Endothelial cell of umbilical vein (primary cell): Measurements from ENCODE around the gene CLDN15. TPM values are rescaled to one million over a fixed set of nuclear protein-coding genes. Genes with fewer than 3 reads are reported as not detected.

Source experiments
- BruUV-seq: library from RNA; stranded (reverse); fragments of 400-500 nt; replicated peaks from 2 replicates; lab custom pipeline; 2021; lab: Mats Ljungman, UMichigan
- CTCF ChIA-PET: fragments of 300-600, 350-600 bp; sonication (Branson Sonifier 250); formaldehyde crosslinking; loops from one replicate; lab custom pipeline; 2021; ENCODE audit warnings: antibody characterized with exemption, inconsistent platforms; lab: Charles Lee
- POLR2A ChIA-PET: fragments of 300-600, 350-600 bp; sonication (Branson Sonifier 250); formaldehyde crosslinking; loops from one replicate; lab custom pipeline; 2021; ENCODE audit warnings: antibody characterized with exemption, inconsistent platforms; lab: Charles Lee
- DNase-seq: peaks from one replicate; pipeline ENCODE4 v3.0.0-alpha.2; 2011; ENCODE audit warnings: low read depth, low spot score
- FAIRE-seq: peaks from 2 replicates; lab custom pipeline; 2011; peaks lifted over from hg19 to GRCh38; lab: Jason Lieb, UNC
- H2AFZ ChIP-seq: 2 replicates; pipeline ENCODE4 v1.6.0; 2012; ENCODE audit warnings: low read depth, low read length, control low read depth, inconsistent platforms
- H3K27ac ChIP-seq: 2 replicates; pipeline ENCODE4 v1.5.1; 2011; ENCODE audit warnings: low read depth, mild to moderate bottlenecking, control low read depth, low read length, moderate library complexity; ENCODE audit not compliant: insufficient read depth
- H3K27me3 ChIP-seq, 2 experiments: 2 replicates each; pipeline versions ENCODE4 v1.6.0 to v1.6.1; 2011; ENCODE audit warnings: low read length in 2 of 2, mixed read lengths in 1 of 2; ENCODE audit not compliant: control insufficient read depth in 2 of 2, insufficient read depth in 2 of 2
- H3K36me3 ChIP-seq, 2 experiments: 2 replicates in 1 of 2; 3 replicates in 1 of 2; pipeline ENCODE4 v1.5.1; 2011; ENCODE audit warnings: low read length in 2 of 2, mild to moderate bottlenecking in 1 of 2, moderate library complexity in 1 of 2; ENCODE audit not compliant: control insufficient read depth in 2 of 2, insufficient read depth in 2 of 2; ENCODE audit errors: extremely low read depth in 1 of 2
- H3K4me1 ChIP-seq: 3 replicates; pipeline ENCODE4 v1.5.1; 2011; ENCODE audit warnings: mild to moderate bottlenecking, low read length; ENCODE audit not compliant: control insufficient read depth, insufficient read depth; ENCODE audit errors: extremely low read depth
- H3K4me2 ChIP-seq: 2 replicates; pipeline ENCODE4 v1.6.1; 2011; ENCODE audit warnings: low read length, control low read depth, mixed read lengths; ENCODE audit not compliant: insufficient read depth
- H3K4me3 ChIP-seq, 3 experiments: fragments of 200-600 bp in 1 of 3; sonication (generic), shearing (Covaris generic) in 1 of 3; replicated peaks in 1 of 3; 2 replicates each; pipeline ENCODE4 v1.5.1; 2011 to 2016; ENCODE audit warnings: control low read depth in 3 of 3, low read length in 3 of 3, mild to moderate bottlenecking in 2 of 3, inconsistent platforms in 1 of 3, low read depth in 1 of 3, moderate library complexity in 1 of 3; ENCODE audit not compliant: insufficient read depth in 1 of 3
- H3K79me2 ChIP-seq: 2 replicates; pipeline ENCODE4 v1.6.0; 2012; ENCODE audit warnings: low read length, inconsistent platforms; ENCODE audit not compliant: control insufficient read depth, insufficient read depth
- H3K9ac ChIP-seq: replicated peaks from 2 replicates; pipeline ENCODE3; 2011; ENCODE audit warnings: low read length, control low read depth; ENCODE audit not compliant: insufficient read depth; ENCODE audit errors: extremely low read depth
- H3K9me1 ChIP-seq: replicated peaks from 3 replicates; pipeline ENCODE4 v1.6.0; 2011; ENCODE audit warnings: mild to moderate bottlenecking, low read length; ENCODE audit not compliant: control insufficient read depth, insufficient read depth; ENCODE audit errors: extremely low read depth
- H3K9me3 ChIP-seq: replicated peaks from 2 replicates; pipeline ENCODE4 v1.5.1; 2012; ENCODE audit warnings: low read length, inconsistent platforms; ENCODE audit not compliant: control insufficient read depth, insufficient read depth
- H4K20me1 ChIP-seq: replicated peaks from 2 replicates; pipeline ENCODE3; 2011; ENCODE audit warnings: mild to moderate bottlenecking, low read length; ENCODE audit not compliant: control insufficient read depth, insufficient read depth; ENCODE audit errors: extremely low read depth
- JUN ChIP-seq: IDR thresholded peaks from 2 replicates; pipeline ENCODE4 v1.6.1; 2011; ENCODE audit warnings: borderline replicate concordance, low read depth; ENCODE audit not compliant: insufficient read length, insufficient read depth
- dilution Hi-C: fragments of 300-500 bp; cut with MboI; formaldehyde crosslinking; loops from one replicate; pipeline ENCODE4 v1.15.0; 2019; ENCODE audit warnings: low sequenced_read_pairs; ENCODE audit not compliant: extremely low pct_ligation_motif_present
- intact Hi-C: fragments of 100-400 bp; cut with micrococcal nuclease; formaldehyde crosslinking; loops from one replicate; pipeline ENCODE4 v1.10.0; 2022
- polyA plus RNA-seq, 4 experiments: library from polyadenylated mRNA; depleted of rRNA in 3 of 4; stranded (reverse) in 3 of 4; unstranded in 1 of 4; fragments of >200 nt; gene quantifications; 2 replicates each; pipeline versions ENCODE4 v1.2.1 to v1.2.3, GENCODE V29; 2011 to 2012; ENCODE audit warnings: missing spikeins in 1 of 4
- total RNA-seq: library from RNA; stranded (reverse); gene quantifications from 2 replicates; pipeline ENCODE4 v1.2.3, GENCODE V29; 2021
- TF ChIP-seq, protein P1 (sequence below): IDR thresholded peaks from 2 replicates; pipeline ENCODE4 v1.6.1; 2011; ENCODE audit not compliant: insufficient read depth, insufficient read length
- TF ChIP-seq, protein P2 (sequence below), 2 donors: IDR thresholded peaks; 1 replicate in 1 of 2; 2 replicates in 1 of 2; pipeline ENCODE4 v1.5.1; 2011; ENCODE audit warnings: low read length in 2 of 2, mild to moderate bottlenecking in 2 of 2, moderate library complexity in 2 of 2, control low read depth in 1 of 2, inconsistent platforms in 1 of 2, low read depth in 1 of 2; ENCODE audit not compliant: insufficient read depth in 1 of 2; ENCODE audit errors: extremely low read depth in 1 of 2

The CLDN15 gene
- total and polyA plus RNA-seq, 2 donors (not counting 3 experiments of a cell fraction or from before 2014, with no cell fraction given) = 11.3 to 17.7 TPM

DNA sequence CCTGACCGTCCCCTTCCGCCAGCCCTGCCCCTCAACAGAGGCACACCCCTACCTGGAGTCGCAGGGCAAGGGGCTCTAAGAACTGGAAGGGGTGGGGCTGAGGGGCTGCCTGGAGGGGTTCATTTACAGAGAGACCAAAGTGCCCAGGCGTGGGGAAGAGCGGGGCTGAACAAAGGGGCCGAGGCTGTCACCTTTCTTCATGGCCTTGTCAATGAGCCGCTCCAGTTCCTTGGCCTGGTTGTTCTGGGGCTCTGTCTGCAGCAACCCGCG lies 2.3 kb upstream of the CLDN15 start:
- dilution Hi-C loops = no loop called here
- no TSS peak for BruUV-seq
- H2AFZ ChIP-seq = no peak overlapping the region
- no peaks in the 10 kb centered on the region for H3K9me3 ChIP-seq
- ChIA-PET CTCF (interaction anchor here (1.1 to 3.4 kb wide), 2 partner anchors 22 to 43 kb away, joined by 5 to 18 read pairs; partner anchors contain the start of genes PLOD3 and ZNHIT1), POLR2A (no interaction called here)
- TF ChIP-seq, protein P1, sequence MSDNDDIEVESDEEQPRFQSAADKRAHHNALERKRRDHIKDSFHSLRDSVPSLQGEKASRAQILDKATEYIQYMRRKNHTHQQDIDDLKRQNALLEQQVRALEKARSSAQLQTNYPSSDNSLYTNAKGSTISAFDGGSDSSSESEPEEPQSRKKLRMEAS = no peak
- TF ChIP-seq JUN = no peak
- TF ChIP-seq, protein P2, sequence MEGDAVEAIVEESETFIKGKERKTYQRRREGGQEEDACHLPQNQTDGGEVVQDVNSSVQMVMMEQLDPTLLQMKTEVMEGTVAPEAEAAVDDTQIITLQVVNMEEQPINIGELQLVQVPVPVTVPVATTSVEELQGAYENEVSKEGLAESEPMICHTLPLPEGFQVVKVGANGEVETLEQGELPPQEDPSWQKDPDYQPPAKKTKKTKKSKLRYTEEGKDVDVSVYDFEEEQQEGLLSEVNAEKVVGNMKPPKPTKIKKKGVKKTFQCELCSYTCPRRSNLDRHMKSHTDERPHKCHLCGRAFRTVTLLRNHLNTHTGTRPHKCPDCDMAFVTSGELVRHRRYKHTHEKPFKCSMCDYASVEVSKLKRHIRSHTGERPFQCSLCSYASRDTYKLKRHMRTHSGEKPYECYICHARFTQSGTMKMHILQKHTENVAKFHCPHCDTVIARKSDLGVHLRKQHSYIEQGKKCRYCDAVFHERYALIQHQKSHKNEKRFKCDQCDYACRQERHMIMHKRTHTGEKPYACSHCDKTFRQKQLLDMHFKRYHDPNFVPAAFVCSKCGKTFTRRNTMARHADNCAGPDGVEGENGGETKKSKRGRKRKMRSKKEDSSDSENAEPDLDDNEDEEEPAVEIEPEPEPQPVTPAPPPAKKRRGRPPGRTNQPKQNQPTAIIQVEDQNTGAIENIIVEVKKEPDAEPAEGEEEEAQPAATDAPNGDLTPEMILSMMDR (IDR thresholded peaks at IDR 0.05; ENCODE audit: extremely low read depth in 1 of 2, insufficient read depth in 1 of 2, low read depth in 1 of 2, low read length in 2 of 2) = no peak
- intact Hi-C loops = loop anchor here (1.0 to 5.0 kb wide), 2 partner anchors 22 to 42 kb away; partner anchors contain the start of gene ZNHIT1
- DNase-seq (no peak), FAIRE-seq (no peak)
- H3K36me3 ChIP-seq = peaks cover 0 to 16% of the 10 kb centered on the region in 2 experiments
- no peak overlapping the region for H3K9ac ChIP-seq
- H3K27me3 ChIP-seq = no peaks in the 10 kb centered on the region
- H3K4me3 ChIP-seq = no peak overlapping the region
- H4K20me1 ChIP-seq = no peaks in the 10 kb centered on the region
- no peak overlapping the region for H3K4me2 ChIP-seq
- peaks cover 22% of the 10 kb centered on the region for H3K79me2 ChIP-seq
- no peaks in the 10 kb centered on the region for H3K9me1 ChIP-seq
- H3K27ac ChIP-seq = no peak overlapping the region
- peaks cover 40% of the 10 kb centered on the region for H3K4me1 ChIP-seq
